Measurements from ENCODE around the gene EXOSC5.
"Not testable (repeated sequence)": the region's sequence is repeated elsewhere in the genome, so short reads cannot be mapped to it uniquely, and the experiment has no call there.

The EXOSC5 gene

DNA sequence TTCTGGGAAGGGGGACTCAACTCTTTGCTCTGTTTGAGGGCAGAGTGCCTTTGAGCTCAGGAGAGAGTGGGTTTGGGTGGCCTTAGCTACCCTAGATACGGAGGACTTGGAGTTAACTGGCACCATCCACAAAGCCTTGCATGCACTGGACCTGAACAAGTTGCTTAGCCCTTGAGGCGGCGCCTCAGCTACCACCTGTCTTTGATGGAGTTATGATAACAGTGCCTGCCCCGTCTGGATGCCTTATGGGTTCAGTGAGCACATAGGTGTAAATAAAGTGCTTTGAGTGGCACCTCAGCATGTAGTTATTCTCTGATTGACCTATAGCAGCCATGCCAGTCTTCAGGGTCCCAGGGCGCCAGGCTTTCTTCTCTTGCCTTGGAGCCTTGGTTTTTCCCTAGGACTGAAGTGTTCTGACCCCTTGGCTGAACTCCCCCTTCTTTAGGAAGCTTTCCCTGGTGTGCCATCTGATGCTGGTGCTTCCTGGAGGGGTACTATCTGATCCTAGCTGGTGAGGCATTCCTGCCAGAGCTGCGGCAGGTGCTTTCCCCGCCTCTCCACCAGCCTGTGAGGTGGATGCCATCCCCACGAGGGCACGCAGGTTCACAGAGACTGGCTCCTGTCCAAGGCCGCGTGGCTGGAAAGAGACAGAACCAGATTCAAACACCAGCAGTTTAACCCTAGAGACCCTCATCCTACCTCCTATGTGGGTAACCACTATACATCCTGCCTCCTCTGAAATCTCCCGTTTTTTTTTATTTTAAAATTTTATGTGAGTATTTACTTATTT lies 6.2 kb upstream of the EXOSC5 start:
- DNase-seq, result no peak

- no peak for DNase-seq
Observed at GRCh38 chr19:41402010-41402409, 4.9 kb upstream of the EXOSC5 start.

DNA sequence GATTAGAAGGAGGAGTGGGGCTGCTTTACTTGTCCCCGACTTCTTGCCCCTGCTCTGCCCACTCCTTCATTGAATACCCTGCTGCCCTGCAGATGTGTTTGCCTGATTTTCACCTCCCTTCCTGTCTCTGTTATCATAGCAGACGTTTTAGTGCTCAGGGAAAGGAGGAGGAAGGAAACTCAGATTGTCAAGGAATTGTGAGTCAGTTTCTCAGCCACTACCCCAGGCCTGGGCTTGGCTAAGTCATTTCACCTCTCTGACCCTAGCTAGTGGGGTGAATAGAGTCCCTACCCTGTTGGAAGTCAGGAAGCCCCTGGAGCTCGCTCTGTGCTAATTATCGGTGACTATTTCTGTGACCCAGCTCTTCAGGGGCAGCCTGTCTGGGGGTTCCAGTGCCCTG lies 4.3 kb upstream of the EXOSC5 start:
- no peak for DNase-seq

DNA sequence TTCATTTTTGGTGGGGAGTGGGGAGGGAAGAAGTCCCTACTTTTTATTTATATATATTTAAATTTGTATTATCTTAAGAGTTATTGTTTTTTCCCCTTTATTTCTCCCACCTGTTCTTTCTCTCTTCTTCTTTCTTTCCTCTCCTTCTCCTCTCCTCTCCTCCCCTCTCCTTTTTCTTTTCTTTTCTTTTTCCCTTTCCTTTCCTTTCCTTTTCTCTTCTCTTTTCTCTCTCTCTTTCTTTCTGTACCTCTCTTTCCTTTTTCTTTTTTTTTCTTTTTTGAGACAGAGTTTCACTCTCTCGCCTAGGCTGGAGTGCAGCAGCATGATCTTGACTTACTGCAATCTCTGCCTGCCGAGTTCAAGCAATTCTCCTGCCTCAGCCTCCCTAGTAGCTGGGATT lies 2.4 kb upstream of the EXOSC5 start:
- DNase-seq, result no peak

DNA sequence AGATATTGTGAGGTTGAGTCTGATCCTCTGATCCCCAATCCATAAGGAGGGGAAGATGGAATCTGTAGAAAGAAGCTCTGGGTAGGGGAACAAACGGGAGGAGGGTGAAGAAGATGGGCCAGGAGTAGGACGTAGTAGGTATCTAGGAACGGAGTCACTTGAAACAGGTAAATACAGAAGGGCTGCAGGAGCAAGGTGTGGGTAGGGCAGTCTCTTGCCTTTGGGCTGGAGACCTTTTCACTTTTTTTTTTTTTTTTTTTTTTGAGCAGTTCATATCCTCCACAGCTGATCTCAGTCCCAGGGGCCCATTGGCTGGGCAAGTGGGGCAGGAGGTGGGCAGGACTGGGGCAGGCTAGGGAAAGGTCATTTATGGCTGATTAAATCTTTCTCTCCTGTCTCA lies 1.9 kb upstream of the EXOSC5 start:
- no peak for DNase-seq

- DNase-seq, result no peak
Observed at GRCh38 chr19:41398598-41398997, 1.4 kb upstream of the EXOSC5 start.

DNA sequence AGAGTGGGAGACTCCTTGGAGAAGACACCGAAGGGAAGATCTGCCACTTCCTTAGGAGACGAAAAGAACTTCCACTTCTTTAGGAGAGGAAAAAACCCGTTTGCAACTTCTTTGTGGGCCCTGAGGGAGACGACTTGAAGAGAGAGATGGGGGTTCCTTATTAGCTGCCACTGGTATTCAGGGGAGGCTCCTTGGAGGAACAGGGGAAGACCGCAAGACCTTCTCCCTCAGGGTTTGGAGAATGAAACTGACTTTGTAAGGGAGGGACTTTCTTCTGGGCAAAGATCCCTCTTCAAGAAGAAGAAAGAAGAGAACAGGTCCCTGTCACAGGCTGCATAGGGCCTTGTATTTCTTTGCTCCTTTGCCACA lies 875 bp upstream of the EXOSC5 start:
- no peak for DNase-seq

DNA sequence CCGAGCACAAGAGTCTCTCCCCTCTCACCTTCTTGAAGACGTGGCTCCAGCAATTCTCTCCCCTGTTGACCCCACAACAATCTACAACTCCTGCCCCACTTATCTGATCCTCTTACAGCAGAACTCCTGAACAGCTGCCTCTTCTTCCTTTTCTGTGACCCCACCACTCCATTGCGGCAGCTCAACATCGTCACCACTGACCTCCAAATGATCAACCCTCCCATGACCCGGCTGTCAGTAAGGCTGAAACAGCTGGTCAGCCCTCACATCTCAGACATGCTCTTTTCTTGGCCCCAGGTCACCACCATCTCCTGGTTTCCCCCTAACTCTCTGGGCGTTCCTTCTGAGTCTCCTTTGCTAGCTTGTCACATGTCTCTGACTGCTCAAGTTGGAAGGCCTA lies 1.8 kb downstream of the EXOSC5 start:
- DNase-seq, result no peak

- no peak for DNase-seq
Observed at GRCh38 chr19:41392775-41393174, 4.4 kb downstream of the EXOSC5 start.

- no peak for DNase-seq
Observed at GRCh38 chr19:41391618-41392017, 5.5 kb downstream of the EXOSC5 start.

- DNase-seq, result no peak
Observed at GRCh38 chr19:41386442-41386841, 10.7 kb downstream of the EXOSC5 start.

- DNase-seq, result no peak
Observed at GRCh38 chr19:41384351-41384750, 12.8 kb downstream of the EXOSC5 start.

DNA sequence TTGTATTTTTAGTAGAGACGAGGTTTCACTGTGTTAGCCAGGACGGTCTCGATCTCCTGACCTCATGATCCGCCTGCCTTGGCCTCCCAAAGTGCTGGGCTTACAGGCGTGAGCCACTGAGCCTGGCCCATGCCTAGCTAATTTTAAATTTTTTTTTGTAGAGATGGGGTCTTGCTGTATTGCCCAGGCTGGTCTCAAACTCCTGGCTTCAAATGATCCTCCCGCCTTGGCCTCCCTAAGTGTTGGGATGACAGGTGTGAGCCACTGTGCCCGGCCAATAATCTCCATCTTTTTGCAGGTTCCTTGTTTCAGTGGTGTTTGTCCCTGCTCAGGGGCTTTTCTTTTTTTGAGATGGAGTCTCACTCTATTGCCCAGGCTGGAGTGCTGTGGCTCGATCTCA lies 15.6 kb downstream of the EXOSC5 start:
- not testable (repeated sequence) for DNase-seq

DNA sequence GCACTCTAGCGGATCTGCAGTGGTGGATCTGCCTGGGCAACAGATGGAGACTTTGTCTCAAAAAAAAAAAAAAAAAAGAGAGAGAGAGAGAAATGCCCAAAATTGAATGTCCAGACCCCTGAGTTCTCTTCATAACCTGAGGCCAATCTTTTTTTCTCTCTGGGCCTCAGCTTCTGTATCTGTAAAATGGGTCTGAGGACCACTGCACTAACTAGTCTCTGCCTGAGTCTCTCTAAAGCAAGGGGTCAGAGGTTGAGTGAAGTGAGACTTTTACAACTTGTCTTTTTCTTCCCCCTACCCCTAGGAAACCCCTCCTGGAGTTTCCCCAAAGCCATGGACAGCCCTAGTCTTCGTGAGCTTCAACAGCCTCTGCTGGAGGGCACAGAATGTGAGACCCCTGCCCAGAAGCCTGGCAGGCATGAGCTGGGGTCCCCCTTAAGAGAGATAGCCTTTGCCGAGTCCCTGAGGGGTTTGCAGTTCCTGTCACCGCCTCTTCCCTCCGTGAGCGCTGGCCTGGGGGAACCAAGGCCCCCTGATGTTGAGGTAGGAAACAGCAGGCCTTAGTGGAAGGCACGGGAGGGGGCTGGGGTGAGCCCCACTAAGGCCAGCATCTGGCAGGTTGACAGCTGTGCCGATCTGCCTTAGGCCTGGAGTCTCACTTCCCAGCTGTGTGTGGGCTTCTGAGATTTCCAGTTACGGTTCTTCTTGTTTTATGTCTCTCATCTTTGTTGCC lies 19.0 kb downstream of the EXOSC5 start:
- peak; percentile 19 for DNase-seq

DNA sequence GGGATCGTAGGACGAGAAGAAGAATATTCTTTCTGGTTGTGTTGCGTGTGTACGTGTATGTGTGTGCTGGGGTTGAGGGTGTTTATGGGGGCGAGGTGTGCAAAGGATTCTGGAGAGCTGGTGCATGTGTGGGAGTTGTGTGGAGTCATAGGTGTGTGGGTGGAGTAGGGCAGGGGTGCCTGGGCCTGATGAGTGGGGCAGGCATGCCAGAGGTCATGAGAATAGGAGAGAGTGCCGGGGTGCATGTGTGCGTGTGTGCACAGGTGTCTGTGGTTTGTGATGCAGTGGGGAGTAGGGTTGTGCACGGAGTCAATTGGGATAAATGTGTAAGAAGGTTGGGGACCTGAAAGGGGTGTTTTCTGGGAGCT lies 20.2 kb downstream of the EXOSC5 start:
- no peak for DNase-seq

DNA sequence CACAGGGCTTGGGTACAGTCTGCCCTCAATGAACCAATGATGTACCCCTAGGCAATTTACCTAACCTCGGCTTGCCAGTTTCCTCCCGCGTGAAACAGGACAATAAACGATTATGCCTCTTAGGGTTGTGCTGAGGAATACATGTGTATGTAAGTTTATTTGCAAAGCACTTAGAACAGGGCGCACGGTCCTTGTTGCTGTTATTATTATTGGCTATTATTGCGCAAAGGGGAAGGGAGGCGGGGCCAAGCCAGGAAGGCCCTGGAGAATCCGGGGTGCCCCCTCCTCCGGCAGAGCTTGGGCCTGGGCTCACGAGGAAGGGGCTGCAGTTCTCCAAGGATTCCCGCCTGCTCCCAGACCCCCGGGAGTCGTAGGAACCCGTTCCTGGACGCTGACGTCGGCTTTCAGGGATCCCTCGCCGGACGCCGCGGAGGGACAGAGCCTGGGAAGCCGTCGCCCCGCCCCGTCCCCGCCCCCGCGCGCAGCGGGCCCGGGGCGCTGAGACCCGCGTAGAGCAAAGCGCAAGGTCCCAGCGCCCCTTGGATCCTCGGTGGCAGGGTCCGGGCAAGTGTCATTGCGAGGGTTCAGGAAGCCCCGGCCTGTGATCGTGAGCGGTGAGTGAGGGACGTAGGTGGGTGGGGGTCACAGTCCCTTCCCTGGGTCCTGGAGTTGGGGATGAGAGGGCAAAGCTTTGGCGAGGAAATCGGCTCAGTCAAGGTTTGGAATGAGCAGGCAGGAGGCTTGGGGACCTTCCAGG lies 20.7 kb downstream of the EXOSC5 start, which contains the start of gene TMEM91:
Gene TMEM91 (plus strand): TSS at position 293 of the 757 bp plus-strand sequence. CDS start 1,777 bp downstream, outside the sequence.
- DNase-seq, result no peak

DNA sequence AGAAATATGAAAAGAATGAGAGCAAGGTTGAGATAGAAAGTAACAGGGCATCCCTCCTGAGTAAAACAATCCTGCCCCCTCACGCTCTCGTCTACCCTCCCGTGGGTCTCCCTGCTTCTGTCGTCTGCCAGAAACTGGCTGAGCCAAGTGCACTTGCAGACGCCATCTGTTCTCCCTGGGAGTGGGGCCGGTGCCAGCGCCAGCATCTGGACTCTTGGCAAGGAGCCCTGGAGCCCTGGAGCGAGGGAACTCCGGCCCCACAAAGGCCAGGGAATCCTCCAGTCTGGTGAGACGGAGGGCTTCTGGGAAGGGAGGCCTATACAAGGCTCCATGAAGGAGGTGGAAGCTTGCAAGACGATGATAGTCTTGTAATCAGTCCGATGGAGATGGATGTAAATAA lies 23.2 kb downstream of the EXOSC5 start:
- DNase-seq, result no peak

DNA sequence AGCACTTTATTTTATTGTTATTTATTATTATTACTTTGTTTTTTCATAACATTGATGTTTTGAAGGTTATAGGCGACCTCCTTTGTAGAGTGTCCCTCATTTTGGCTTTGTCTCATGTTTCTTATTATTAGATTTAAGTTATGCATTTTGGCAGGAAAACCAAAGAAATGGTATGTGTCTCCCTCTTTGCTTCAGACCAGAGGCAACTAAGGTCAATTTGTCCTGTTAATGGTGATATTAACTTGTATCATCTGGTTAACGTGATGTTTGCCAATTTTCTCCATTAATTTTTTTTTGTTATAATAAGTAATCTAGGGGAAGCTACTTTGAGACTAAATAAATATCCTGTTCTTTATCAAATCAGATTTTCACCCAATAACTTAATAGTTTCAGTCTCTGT lies 24.7 kb downstream of the EXOSC5 start:
- no peak for DNase-seq

GRCh38 chr19:41371541-41371940 lies 25.6 kb downstream of the EXOSC5 start:
- DNase-seq, result no peak

GRCh38 chr19:41371119-41371518 lies 26.0 kb downstream of the EXOSC5 start:
- DNase-seq, result not testable (repeated sequence)

- no peak for DNase-seq
Observed at GRCh38 chr19:41369769-41370168, 27.4 kb downstream of the EXOSC5 start.

DNA sequence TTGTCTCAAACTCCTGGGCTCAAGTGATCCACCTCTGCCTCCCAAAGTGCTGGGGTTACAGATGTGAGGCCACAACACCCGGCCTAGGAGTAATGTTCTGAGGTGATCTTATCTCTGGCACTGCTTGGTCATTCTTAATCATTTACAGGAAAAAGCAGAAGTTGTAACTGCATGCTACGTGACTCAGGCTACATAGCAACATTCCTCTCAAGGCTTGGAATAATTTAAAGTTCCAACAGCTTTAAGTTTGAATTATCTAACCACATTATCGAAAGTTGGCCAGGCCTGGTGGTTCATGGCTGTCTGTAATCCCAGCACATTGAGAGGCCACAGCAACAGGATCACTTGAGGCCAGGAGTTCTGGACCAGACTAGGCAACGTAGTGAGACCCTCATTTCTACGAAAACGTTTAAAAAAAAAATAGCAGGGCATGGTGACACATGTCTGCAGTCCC lies 29.3 kb downstream of the EXOSC5 start:
- DNase-seq, result no peak

DNA sequence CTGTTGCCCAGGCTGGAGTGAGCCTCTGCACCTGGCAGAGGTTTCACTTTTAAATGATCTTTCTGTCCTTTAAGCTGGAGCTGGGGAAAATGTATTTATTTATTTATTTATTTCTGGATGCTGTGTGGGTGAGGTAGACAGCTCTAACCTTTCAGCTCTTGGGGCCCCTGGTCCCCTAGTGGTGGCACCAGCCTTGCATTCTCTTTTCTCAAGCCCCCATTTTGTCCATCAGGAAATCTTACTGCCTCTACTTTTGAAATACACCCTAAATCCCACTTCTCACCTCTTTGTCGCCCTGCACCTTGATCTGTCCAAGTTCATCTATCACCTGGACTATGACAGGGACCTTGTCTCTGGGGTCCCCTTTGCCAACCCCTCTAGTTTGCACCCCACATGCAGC lies 31.1 kb downstream of the EXOSC5 start:
- no peak for DNase-seq

Data from effector CD8-positive, alpha-beta T cell (primary cell).